HepG2 (cell line): ENCODE data around the gene FGFR2. TPM values are rescaled to one million over a fixed set of nuclear protein-coding genes. Genes with fewer than 3 reads are reported as not detected.

Experiments
- ATAC-seq: fragments of 200-7000 bp; cut with Tn5 transposase; 3 replicates; pipeline ENCODE4 v1.9.1; 2020; ENCODE audit warnings: mild to moderate bottlenecking, moderate library complexity
- BruUV-seq: library from RNA; stranded (reverse); fragments of 400-500 nt; replicated peaks from 2 replicates; lab custom pipeline; 2021; lab: Mats Ljungman, UMichigan
- CTCF ChIA-PET: fragments of 300-600 bp; formaldehyde crosslinking; extraction: SDS; loops from one replicate; lab custom pipeline; 2021; ENCODE audit warnings: low total read pairs, inconsistent platforms, low intra/inter-chr PET ratio; lab: Yijun Ruan, JAX
- POLR2A ChIA-PET: fragments of 350-600 bp; sonication (Branson Sonifier 250); formaldehyde crosslinking; loops from one replicate; lab custom pipeline; 2020; ENCODE audit warnings: antibody characterized with exemption, inconsistent platforms; lab: Yijun Ruan, JAX
- DNase-seq: peaks from one replicate; pipeline ENCODE4 v3.0.0-alpha.2; 2015; ENCODE audit warnings: low spot score
- FAIRE-seq: peaks from 3 replicates; lab custom pipeline; 2011; peaks lifted over from hg19 to GRCh38; lab: Jason Lieb, UNC
- H2AFZ ChIP-seq: one replicate; pipeline ENCODE4 v1.6.1; 2011; ENCODE audit warnings: low read length, inconsistent platforms
- H3K27ac ChIP-seq: fragments of 300-600 bp; 3 replicates; pipeline ENCODE4 v1.8.0; 2011; ENCODE audit warnings: mixed run types, mild to moderate bottlenecking, mixed read lengths, low read length, inconsistent platforms; ENCODE audit not compliant: insufficient read depth; ENCODE audit errors: extremely low read length
- H3K27me3 ChIP-seq, 2 experiments: fragments of 200-600 bp in 1 of 2; 2 replicates in 1 of 2; 3 replicates in 1 of 2; pipeline versions ENCODE4 v1.6.0 to v1.8.0; 2011; ENCODE audit warnings: low read length in 2 of 2, mild to moderate bottlenecking in 2 of 2, moderate library complexity in 2 of 2, inconsistent platforms in 1 of 2; ENCODE audit not compliant: insufficient read depth in 2 of 2, control insufficient read depth in 1 of 2
- H3K36me3 ChIP-seq, 2 experiments: fragments of 200-600 bp in 1 of 2; replicated peaks in 1 of 2; 2 replicates in 1 of 2; 3 replicates in 1 of 2; pipeline versions ENCODE4 v1.5.1 to v1.8.0; 2011; ENCODE audit warnings: low read length in 2 of 2, inconsistent platforms in 1 of 2; ENCODE audit not compliant: insufficient read depth in 2 of 2, control insufficient read depth in 1 of 2
- H3K4me1 ChIP-seq: 2 replicates; pipeline ENCODE4 v1.5.1; 2012; ENCODE audit warnings: low read length, inconsistent platforms; ENCODE audit not compliant: insufficient read depth
- H3K4me2 ChIP-seq: 2 replicates; pipeline ENCODE4 v1.6.0; 2011; ENCODE audit warnings: low read depth, low read length, inconsistent platforms
- H3K4me3 ChIP-seq, 3 experiments: fragments of 200-600 bp in 1 of 3; sonication (generic), shearing (Covaris generic) in 1 of 3; replicated peaks in 1 of 3; 2 replicates each; pipeline ENCODE4 v1.5.1; 2011 to 2016; ENCODE audit warnings: low read length in 3 of 3, inconsistent platforms in 2 of 3, low read depth in 2 of 3, mild to moderate bottlenecking in 2 of 3, control low read depth in 1 of 3, mixed read lengths in 1 of 3; ENCODE audit not compliant: insufficient read depth in 1 of 3
- H3K79me2 ChIP-seq: one replicate; pipeline ENCODE4 v1.6.1; 2011; ENCODE audit warnings: low read length, inconsistent platforms; ENCODE audit not compliant: insufficient read depth
- H3K9ac ChIP-seq: 2 replicates; pipeline ENCODE4 v1.6.0; 2011; ENCODE audit warnings: mild to moderate bottlenecking, low read depth, low read length, inconsistent platforms; ENCODE audit not compliant: insufficient read depth
- H3K9me3 ChIP-seq: 2 replicates; pipeline ENCODE4 v1.5.1; 2012; ENCODE audit warnings: mild to moderate bottlenecking, low read length
- H4K20me1 ChIP-seq: 2 replicates; pipeline ENCODE4 v1.6.0; 2011; ENCODE audit warnings: inconsistent platforms, mild to moderate bottlenecking, low read length, moderate library complexity; ENCODE audit not compliant: insufficient read depth
- FLYWCH1 ChIP-seq: sonication (generic); formaldehyde crosslinking; IDR thresholded peaks from 2 replicates; pipeline ENCODE4 v1.8.1; 2023; ENCODE audit warnings: mild to moderate bottlenecking, missing genetic modification reagents
- HMGXB3 ChIP-seq: sonication (generic); formaldehyde crosslinking; IDR thresholded peaks from 2 replicates; pipeline ENCODE4 v1.4.0; 2020; ENCODE audit warnings: missing genetic modification reagents, borderline replicate concordance
- HOXA9 ChIP-seq: sonication (generic); formaldehyde crosslinking; IDR thresholded peaks from 2 replicates; pipeline ENCODE4 v1.8.1; 2022; ENCODE audit warnings: missing genetic modification reagents, mild to moderate bottlenecking, moderate library complexity, borderline replicate concordance
- WGBS: methylation state at CpG from one replicate; pipeline ENCODE4 v1.1.6; 2017; ENCODE audit warnings: low lambda C conversion rate; 5-methylcytosine and 5-hydroxymethylcytosine counted together
- in situ Hi-C: cut with HindIII; loops from 2 replicates; pipeline ENCODE4 v1.10.0; 2017; ENCODE audit warnings: low pct_unique_long_range_greater_than_20kb; ENCODE audit not compliant: extremely low pct_ligation_motif_present
- intact Hi-C: fragments of 100-400 bp; cut with micrococcal nuclease; formaldehyde crosslinking; loops from one replicate; pipeline ENCODE4 v1.10.0; 2022; ENCODE audit not compliant: unreplicated experiment
- polyA plus RNA-seq, 8 experiments: library from polyadenylated mRNA; depleted of rRNA in 3 of 8; stranded (reverse) in 7 of 8; unstranded in 1 of 8; fragments of >200 nt; fragmentation: Illumina TruSeq in 4 of 8; extraction: Trizol in 4 of 8; gene quantifications; 2 replicates each; pipeline versions ENCODE4 v1.2.1 to v1.2.3, GENCODE V29; 2011 to 2016; ENCODE audit warnings: low read depth in 4 of 8, missing spikeins in 1 of 8, mixed read lengths in 1 of 8; ENCODE audit not compliant: insufficient read depth in 1 of 8
- total RNA-seq, 5 experiments: library from RNA; depleted of rRNA; stranded (reverse); fragments of >200 nt; fragmentation: Illumina TruSeq; extraction: Trizol; gene quantifications; 2 replicates each; pipeline ENCODE4 v1.2.3, GENCODE V29; 2016; ENCODE audit warnings: low read depth in 1 of 5

FGFR2 gene
- total and polyA plus RNA-seq, 2 of the 13 experiments (the other 11 are each of a cell fraction or from before 2014, with no cell fraction given) = 1.6 to 2.6 TPM

GRCh38 chr10:121514141-121514865, 83.9 kb downstream of the FGFR2 start:
- Histone ChIP-seq H3K9me3 (no peaks in the 10 kb centered on the region), H3K27me3 (no peaks in the 10 kb centered on the region), H4K20me1 (no peaks in the 10 kb centered on the region), H3K9ac (no peak overlapping the region), H2AFZ (no peak overlapping the region), H3K79me2 (no peaks in the 10 kb centered on the region), H3K4me2 (no peak overlapping the region), H3K4me1 (peaks cover 9% of the 10 kb centered on the region; the same call in 1 of the 2 replicates), H3K36me3 (peaks cover 0 to 3% of the 10 kb centered on the region in 2 experiments; a peak in 2 of 5 replicates), H3K4me3 (no peak overlapping the region), H3K27ac (no peak overlapping the region)
- no peak for TF ChIP-seq FLYWCH1
- TF ChIP-seq HOXA9 (CRISPR knock-in tag) = no peak
- TF ChIP-seq HMGXB3 = no peak
- ChIA-PET POLR2A (no interaction called here), CTCF (no interaction called here)
- DNase-seq (no peak), ATAC-seq (no peak), FAIRE-seq (no peak)
- 89% methylated on average over 8 of the region's 8 CpGs for WGBS
- intact Hi-C loops (no loop called here), in situ Hi-C loops (no loop called here)
- no TSS peak for BruUV-seq
